ENCODE results near the gene ALOX15B.

Gene ALOX15B

DNA sequence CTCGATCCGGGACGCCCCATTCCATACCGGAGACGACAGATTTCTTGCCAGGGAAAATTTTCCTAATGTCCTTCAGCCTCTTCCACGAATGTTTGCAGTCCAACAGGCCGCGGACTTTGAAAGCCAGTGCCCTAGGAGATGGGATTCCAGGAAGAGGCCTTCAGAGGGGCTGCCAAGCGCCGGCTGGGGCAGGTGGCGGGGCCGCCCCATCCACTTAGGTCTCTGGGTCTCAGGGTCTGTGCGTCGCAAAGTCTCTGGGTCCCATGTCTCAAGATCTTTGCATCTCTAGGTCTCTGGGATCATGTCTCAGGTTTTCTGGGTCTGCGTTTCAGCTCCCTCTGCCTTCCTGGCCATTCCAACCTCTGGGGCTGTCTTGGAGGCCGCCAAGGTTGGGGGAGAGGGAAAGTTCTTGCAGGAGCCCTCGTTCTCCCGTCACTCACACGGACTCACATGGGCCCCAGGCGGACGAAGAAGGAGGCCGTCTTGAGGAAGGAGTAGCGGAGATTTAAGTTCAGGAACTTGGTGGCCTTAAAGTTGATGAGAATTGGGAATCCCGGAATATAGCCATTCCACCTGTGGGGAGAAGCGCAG is 41.4 kb downstream of the ALOX15B start:
- no peak for DNase-seq (ENCODE audit: low read depth in 2 of 2)

DNA sequence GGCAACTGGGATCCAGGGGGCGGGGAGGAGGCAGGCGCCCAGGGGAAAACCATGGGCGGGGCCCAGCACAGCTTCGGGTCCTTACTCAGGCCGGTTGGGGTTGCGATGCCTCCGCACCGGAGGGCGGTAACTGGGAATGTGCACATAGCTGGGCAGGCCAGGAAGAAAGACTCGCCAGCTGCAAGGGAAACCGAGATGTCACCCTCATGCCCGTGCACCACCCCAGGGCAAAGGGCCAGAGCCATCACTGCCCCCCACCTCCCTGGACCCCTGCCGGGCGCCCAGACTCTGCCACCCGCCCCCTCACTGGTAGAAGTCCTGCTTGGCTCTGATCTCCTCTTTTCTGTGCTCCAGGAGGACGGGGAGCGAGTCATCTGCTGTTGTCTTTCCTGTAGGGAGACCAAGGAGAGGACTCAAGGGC is 42.0 kb downstream of the ALOX15B start:
- no peak for DNase-seq (ENCODE audit: low read depth in 2 of 2)

- DNase-seq (ENCODE audit: low read depth in 2 of 2), result no peak
Observed at GRCh38 chr17:8081876-8082275, 43.0 kb downstream of the ALOX15B start.

- no peak for DNase-seq (ENCODE audit: low read depth in 2 of 2)
Observed at GRCh38 chr17:8082292-8082691, 43.4 kb downstream of the ALOX15B start.

GRCh38 chr17:8084250-8084649 is 45.4 kb downstream of the ALOX15B start:
- no peak for DNase-seq (ENCODE audit: low read depth in 2 of 2)

DNA sequence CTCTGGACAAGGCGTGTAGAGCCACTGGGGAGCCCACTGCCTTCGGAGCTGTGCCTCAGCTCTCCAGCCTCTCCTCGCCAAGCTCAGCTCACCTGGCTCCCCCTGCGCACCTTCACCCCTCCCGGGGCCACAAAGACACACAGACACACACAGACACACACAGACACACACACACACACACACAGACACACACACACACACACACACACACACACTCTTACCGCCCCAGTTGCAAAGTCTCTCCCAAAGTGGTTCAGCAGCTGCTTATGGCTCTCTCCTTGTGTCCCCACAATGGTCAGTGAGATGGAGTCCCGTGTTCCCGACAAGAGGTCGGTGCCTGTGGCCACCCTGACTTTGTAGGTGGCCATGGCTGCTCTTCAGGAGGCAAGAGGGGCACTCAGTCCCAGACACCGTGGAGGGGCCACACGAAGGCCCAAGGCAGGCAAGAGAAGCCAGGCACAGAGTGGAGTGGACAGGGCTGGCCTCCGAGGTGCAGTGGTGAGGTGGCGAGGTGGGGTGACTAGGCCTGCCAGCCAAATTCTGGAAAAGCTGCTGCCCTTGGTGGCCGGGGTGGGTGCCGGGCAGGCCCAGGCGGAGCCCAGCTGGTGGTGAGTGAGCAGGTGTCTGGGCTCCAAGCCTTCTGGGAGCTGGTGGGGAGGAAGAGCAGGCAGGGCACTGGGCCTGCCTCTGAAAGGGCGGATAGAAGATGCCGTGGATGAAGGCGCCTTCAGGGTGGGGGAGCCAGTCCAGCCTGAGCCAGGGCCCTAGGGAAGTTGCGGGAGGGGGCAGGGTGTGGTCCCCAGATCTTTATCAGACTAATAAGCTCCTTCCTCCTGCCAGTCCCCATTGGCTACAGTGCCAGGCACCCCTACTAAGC is 48.5 kb downstream of the ALOX15B start, which contains the start of gene ALOX12B:
Gene ALOX12B (minus strand): TSS at position 642 of the 877 bp plus-strand sequence. CDS start 274 bp downstream, at position 368.
- no peak for DNase-seq (ENCODE audit: low read depth in 2 of 2)

- no peak for DNase-seq (ENCODE audit: low read depth in 2 of 2)
Observed at GRCh38 chr17:8087952-8088230, 49.0 kb downstream of the ALOX15B start.

DNA sequence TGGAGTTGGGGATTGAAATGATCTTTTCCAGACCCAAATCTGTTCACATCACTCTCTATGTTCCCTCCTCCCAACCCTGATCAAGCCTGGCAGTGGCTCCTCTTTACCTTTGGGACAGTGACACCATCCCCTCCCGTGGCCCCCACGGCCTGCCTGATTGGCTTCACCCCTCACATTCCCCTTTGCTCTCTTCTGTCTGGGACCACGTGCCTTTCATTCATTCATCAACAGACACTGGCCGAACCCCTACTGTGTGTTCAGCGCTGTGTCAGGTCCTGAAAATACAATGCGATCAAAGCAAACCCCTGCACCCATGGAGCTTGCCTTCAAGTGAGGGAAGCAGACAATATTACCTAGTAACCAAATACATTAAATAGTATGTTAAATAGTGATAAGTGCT is 50.9 kb downstream of the ALOX15B start:
- DNase-seq (ENCODE audit: low read depth in 2 of 2), result no peak

- no peak for DNase-seq (ENCODE audit: low read depth in 2 of 2)
Observed at GRCh38 chr17:8091033-8091687, 52.3 kb downstream of the ALOX15B start.

DNA sequence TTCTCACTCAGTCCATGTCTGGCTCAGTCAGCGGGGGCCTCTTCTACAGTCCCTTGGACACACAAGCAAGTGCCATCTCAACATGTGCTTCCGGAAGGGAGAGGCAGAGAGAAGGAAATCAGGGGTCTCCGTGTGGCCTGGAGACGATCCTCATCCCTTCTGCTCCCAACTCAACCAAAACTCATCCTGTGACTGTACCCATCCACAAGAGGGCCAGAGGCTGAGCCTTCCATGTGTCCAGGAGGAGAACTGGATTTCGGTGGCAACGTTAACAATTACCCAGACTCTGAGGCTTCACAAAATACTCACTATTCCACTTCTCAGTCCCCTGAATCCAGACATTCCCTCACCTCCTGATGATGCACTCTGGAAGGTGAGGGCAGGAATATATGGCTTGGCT is 56.5 kb downstream of the ALOX15B start:
- no peak for DNase-seq (ENCODE audit: low read depth in 2 of 2)

GRCh38 chr17:8096541-8096940 is 57.7 kb downstream of the ALOX15B start:
- no peak for DNase-seq (ENCODE audit: low read depth in 2 of 2)

Data from stimulated activated CD8-positive, alpha-beta memory T cell treated with anti-CD3 and anti-CD28 coated beads, Interleukin-15, amount 100 ng/mL, for 48 hours (primary cell).